ENCODE results near the gene PCDH9.
"Not testable (repeated sequence)": the region's sequence is repeated elsewhere in the genome, so short reads cannot be mapped to it uniquely, and the experiment has no call there.

- not testable (repeated sequence) for TF ChIP-seq CTCF, POLR2AphosphoS5, EP300, POLR2A (IDR thresholded peaks at IDR 0.05)
Observed at GRCh38 chr13:66286806-66287205, 943.3 kb downstream of the PCDH9 start.

Data from suprapubic skin (tissue), 4 donors.